GM12874 (cell line): ENCODE results near the gene TMEM163.

Source experiments
- CTCF ChIP-seq: IDR thresholded peaks from 2 replicates; pipeline ENCODE4 v1.5.1; 2011; ENCODE audit warnings: low read depth, mild to moderate bottlenecking, control low read depth, low read length, moderate library complexity; ENCODE audit not compliant: insufficient read depth

The TMEM163 gene

GRCh38 chr2:134639265-134639664 is 79.5 kb downstream of the TMEM163 start:
- TF ChIP-seq CTCF, result no peak

DNA sequence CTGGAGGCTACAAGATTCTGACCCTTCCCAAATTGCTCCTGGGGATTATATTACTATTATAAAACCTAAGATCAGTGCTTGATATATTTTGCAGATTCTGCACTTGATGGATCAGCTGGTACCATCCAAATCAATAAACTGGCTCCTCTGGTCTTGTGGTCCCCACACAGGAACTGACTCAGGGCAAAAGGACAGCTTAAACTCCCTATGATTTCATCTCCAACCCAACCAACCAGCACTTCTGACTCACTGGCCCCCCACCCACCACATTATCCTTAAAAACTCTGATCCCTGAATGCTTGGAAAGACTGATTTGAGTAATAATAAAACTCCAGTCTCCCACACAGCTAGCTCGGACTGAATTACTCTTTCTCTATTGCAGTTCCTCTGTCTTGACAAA is 82.1 kb downstream of the TMEM163 start:
- TF ChIP-seq CTCF, result no peak

- TF ChIP-seq CTCF, result no peak
These were observed 84.6 kb downstream of the TMEM163 start for GRCh38 chr2:134634054-134634753.

DNA sequence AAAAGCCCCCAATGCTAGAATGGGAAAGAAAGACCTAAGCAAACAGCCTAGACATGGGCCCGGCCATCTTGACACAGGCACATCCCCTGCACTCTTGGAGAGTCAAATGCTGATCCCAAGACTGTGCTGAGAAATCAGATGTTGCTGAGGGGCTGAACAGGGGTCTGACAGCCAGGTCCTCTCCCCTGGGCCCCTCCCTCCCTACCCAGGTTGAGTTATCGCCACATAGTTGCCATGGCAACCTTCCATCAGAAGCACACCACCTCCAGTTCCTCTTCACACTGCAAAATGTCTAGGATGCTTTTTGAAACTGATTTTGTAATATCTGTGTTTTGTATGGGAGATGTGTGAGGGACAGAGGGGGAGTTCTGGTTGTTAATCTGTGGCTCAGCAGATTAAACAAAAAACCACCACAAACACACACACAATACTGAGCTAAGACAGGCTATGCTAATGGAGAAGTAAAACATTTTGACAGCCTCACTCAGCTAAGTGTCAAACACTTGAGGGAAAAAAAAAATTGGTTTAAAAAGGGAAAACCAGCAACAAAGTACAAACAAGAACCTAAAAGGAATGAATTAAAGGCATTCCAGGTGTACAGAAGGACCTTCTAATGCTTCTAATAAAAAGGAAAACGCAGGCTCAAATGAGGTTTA is 88.2 kb downstream of the TMEM163 start:
- no peak for TF ChIP-seq CTCF

DNA sequence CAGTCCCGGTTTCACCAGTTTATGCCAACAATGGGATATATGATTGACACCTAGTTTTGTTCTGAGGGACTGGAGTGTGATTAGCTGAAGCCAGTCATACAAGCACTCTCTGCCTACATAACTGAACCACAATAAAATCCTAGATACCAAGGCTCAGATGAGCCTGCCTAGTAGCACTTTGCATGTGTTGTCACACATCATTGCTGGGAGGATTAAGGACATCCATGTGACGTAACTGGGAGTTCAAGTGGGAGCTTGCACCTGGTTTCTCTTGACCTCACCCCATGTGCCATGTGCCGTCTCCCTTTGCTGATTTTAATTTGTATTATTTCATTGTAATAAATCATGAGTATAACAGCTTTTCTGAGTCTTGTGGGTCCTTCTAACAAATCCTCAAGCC is 90.3 kb downstream of the TMEM163 start:
- no peak for TF ChIP-seq CTCF

DNA sequence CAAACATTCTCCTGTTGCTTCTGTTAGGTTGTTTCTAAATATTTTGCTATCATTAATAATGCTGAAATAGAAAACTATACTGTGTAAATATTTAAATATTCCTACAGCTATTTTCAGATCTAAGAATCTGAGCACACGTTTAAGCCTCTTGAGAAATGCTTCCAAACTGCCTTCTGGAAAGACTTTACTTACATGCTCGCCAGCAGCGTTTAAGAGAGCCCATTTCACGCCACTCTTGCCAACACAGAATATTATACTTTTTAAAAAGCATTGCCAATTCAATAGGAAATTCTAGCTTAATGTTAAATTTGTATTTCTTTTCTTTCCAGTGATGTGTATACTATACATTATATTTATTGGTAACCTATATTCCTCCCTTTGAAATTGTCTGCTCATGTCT is 92.0 kb downstream of the TMEM163 start:
- TF ChIP-seq CTCF, result no peak

GRCh38 chr2:134625311-134625710 is 93.5 kb downstream of the TMEM163 start:
- TF ChIP-seq CTCF, result no peak
